ENCODE data around the gene C1QTNF4. TPM values are rescaled to one million over a fixed set of nuclear protein-coding genes. Genes with fewer than 3 reads are reported as not detected.

The C1QTNF4 gene
- total and polyA plus RNA-seq, 9 of the 15 experiments (the other 6 are each of a cell fraction or from before 2014, with no cell fraction given) = not detected

- DNase-seq (ENCODE audit: extremely low read depth in 1 of 4, low spot score in 3 of 4) = no peak
- POLR2A ChIA-PET = interaction anchor here (0.7 to 6.2 kb wide), 3 partner anchors 7 to 15 kb away, joined by 3 to 35 read pairs (median 4); partner anchors contain the start of gene FAM180B
- no peak for FAIRE-seq
- Histone ChIP-seq H3K27ac (ENCODE audit: extremely low read depth, low read depth, low read length) (no peak overlapping the region), H3K36me3 (ENCODE audit: control insufficient read depth, insufficient read depth, low read length) (no peaks in the 10 kb centered on the region), H3K4me3 (no peak overlapping the region), H3K9me1 (ENCODE audit: control insufficient read depth, insufficient read depth, low read length) (peaks cover 3% of the 10 kb centered on the region), H3K9ac (ENCODE audit: insufficient read depth in 1 of 2, low read depth in 2 of 2, low read length in 2 of 2) (no peak overlapping the region; a peak in 1 of 4 replicates), H4K20me1 (replicated peaks; ENCODE audit: control insufficient read depth, insufficient read depth, low read length) (no peaks in the 10 kb centered on the region), H2AFZ (ENCODE audit: low read depth, low read length) (no peak overlapping the region), H3K27me3 (ENCODE audit: control insufficient read depth in 2 of 2, insufficient read depth in 2 of 2, low read length in 2 of 2) (peaks cover 24 to 35% of the 10 kb centered on the region in 2 experiments), H3K4me1 (replicated peaks in 1 of 2; ENCODE audit: control insufficient read depth in 2 of 2, insufficient read depth in 2 of 2, low read length in 2 of 2) (peaks cover 0 to 21% of the 10 kb centered on the region in 2 experiments; a peak in 2 of 5 replicates), H3K9me3 (replicated peaks; ENCODE audit: control insufficient read depth, insufficient read depth, low read depth, low read length) (no peaks in the 10 kb centered on the region), H3K4me2 (ENCODE audit: insufficient read depth, low read length) (no peak overlapping the region), H3K79me2 (ENCODE audit: control insufficient read depth, insufficient read depth, low read length) (no peaks in the 10 kb centered on the region)
- CTCF ChIA-PET (ENCODE audit: low intra/inter-chr PET ratio) = no interaction called here
- intact Hi-C loops (cut with micrococcal nuclease) (no loop called here), in situ Hi-C loops (cut with MboI) (no loop called here)
- ATAC-seq = no peak; the same call in 2 of the 3 replicates
- TF ChIP-seq PTRF (tag; IDR thresholded peaks at IDR 0.05) = no peak
- no peak for TF ChIP-seq HCFC1 (IDR thresholded peaks at IDR 0.05; ENCODE audit: low read depth, low read length)
- TF ChIP-seq TCF15 (CRISPR knock-in tag; IDR thresholded peaks at IDR 0.05) = no peak
- TF ChIP-seq MXI1 (IDR thresholded peaks at IDR 0.05; ENCODE audit: low read depth, low read length) = no peak
- no peak for TF ChIP-seq OTX1 (CRISPR knock-in tag; IDR thresholded peaks at IDR 0.05)
- no peak for TF ChIP-seq ZNF280B (CRISPR knock-in tag; IDR thresholded peaks at IDR 0.05)
- TF ChIP-seq ZNF354B (CRISPR knock-in tag; IDR thresholded peaks at IDR 0.05) = no peak
- TF ChIP-seq GTF2E2 (tag; IDR thresholded peaks at IDR 0.05) = no peak
- TF ChIP-seq MEF2D (tag; conservative IDR thresholded peaks at IDR 0.05; ENCODE audit: low read depth) = no peak
- TF ChIP-seq ZNF124 (CRISPR knock-in tag; IDR thresholded peaks at IDR 0.05) = no peak
- no peak for TF ChIP-seq FOXJ2 (tag; IDR thresholded peaks at IDR 0.05)
- BruUV-seq (replicated peaks) = no TSS peak
- 6% methylated on average over 4 of the region's 4 CpGs for WGBS (ENCODE audit: insufficient coverage, low coverage, missing lambda C conversion rate)
Observed at GRCh38 chr11:47592251-47592650, 2.0 kb downstream of the C1QTNF4 start.

All from K562 (cell line).